ENCODE measurements around the gene ZNF473. TPM values are rescaled to one million over a fixed set of nuclear protein-coding genes. Genes with fewer than 3 reads are reported as not detected.

The ZNF473 gene
- total and polyA plus RNA-seq, 2 of the 13 experiments (the other 11 are each of a cell fraction or from before 2014, with no cell fraction given): 5.8 to 11.9 TPM

- no peak; the same call in 1 of the 2 replicates for TF ChIP-seq LRRFIP1 (CRISPR knock-in tag; conservative IDR thresholded peaks at IDR 0.05)
- TF ChIP-seq ZNF776 (CRISPR knock-in tag; IDR thresholded peaks at IDR 0.05): peak; percentile 84; the same call in 1 of the 2 replicates
- peak; percentile 29; the same call in 1 of the 2 replicates for TF ChIP-seq TFAP4 (IDR thresholded peaks at IDR 0.05; ENCODE audit: borderline replicate concordance, low read depth)
Observed at GRCh38 chr19:50025794-50026549, at the start of gene ZNF473 (continued).

GRCh38 chr19:49976496-49976895 lies 49.3 kb upstream of the ZNF473 start:
- no peaks in the 10 kb centered on the region for H3K27me3 ChIP-seq (ENCODE audit: control insufficient read depth in 1 of 2, insufficient read depth in 2 of 2, low read length in 2 of 2)
- H3K27ac ChIP-seq (ENCODE audit: extremely low read length, insufficient read depth, low read length): no peak overlapping the region
- FAIRE-seq (no peak), DNase-seq (ENCODE audit: low spot score) (no peak), ATAC-seq (no peak)
- ChIA-PET POLR2A (interaction anchor here (1.1 kb wide), 1 partner anchor 22 kb away, joined by 4 read pairs; no protein-coding TSS in a partner anchor), CTCF (ENCODE audit: low intra/inter-chr PET ratio, low total read pairs) (no interaction called here)
- in situ Hi-C loops (cut with HindIII; ENCODE audit: extremely low pct_ligation_motif_present, low pct_unique_long_range_greater_than_20kb) (loop anchor here (5.0 kb wide), 1 partner anchor 39 kb away; no protein-coding TSS in a partner anchor), intact Hi-C loops (cut with micrococcal nuclease; ENCODE audit: unreplicated experiment) (no loop called here)
- H4K20me1 ChIP-seq (ENCODE audit: insufficient read depth, low read length): no peaks in the 10 kb centered on the region
- H3K9me3 ChIP-seq (ENCODE audit: low read length): no peaks in the 10 kb centered on the region
- BruUV-seq (replicated peaks): no TSS peak
- H3K4me1 ChIP-seq (ENCODE audit: insufficient read depth, low read length): no peaks in the 10 kb centered on the region
- 86% methylated on average over 3 of the region's 3 CpGs for WGBS (ENCODE audit: low lambda C conversion rate)
- no peak overlapping the region for H2AFZ ChIP-seq (ENCODE audit: low read length)
- no peak overlapping the region for H3K9ac ChIP-seq (ENCODE audit: insufficient read depth, low read depth, low read length)
- H3K4me3 ChIP-seq (replicated peaks in 1 of 3; ENCODE audit: insufficient read depth in 1 of 3, low read depth in 2 of 3, low read length in 3 of 3): no peak overlapping the region
- no peaks in the 10 kb centered on the region for H3K79me2 ChIP-seq (ENCODE audit: insufficient read depth, low read length)
- H3K36me3 ChIP-seq (replicated peaks in 1 of 2; ENCODE audit: control insufficient read depth in 1 of 2, insufficient read depth in 2 of 2, low read length in 2 of 2): peaks cover 0 to 1% of the 10 kb centered on the region in 2 experiments; a peak in 1 of 5 replicates
- no peak overlapping the region for H3K4me2 ChIP-seq (ENCODE audit: low read depth, low read length)
- TF ChIP-seq GMEB2 (CRISPR knock-in tag; IDR thresholded peaks at IDR 0.05; ENCODE audit: low read depth) (no peak), ZNF142 (CRISPR knock-in tag; IDR thresholded peaks at IDR 0.05) (no peak), ZFP90 (CRISPR knock-in tag; IDR thresholded peaks at IDR 0.05; ENCODE audit: borderline replicate concordance) (no peak), RFX1 (IDR thresholded peaks at IDR 0.05) (no peak), GZF1 (CRISPR knock-in tag; IDR thresholded peaks at IDR 0.05) (no peak), XBP1 (CRISPR knock-in tag; IDR thresholded peaks at IDR 0.05) (no peak), ZBTB8A (CRISPR knock-in tag; IDR thresholded peaks at IDR 0.05; ENCODE audit: borderline replicate concordance, low read depth) (no peak)
